Subcutaneous abdominal adipose tissue (tissue), 5 donors: ENCODE results near the gene GABPA.
"Not testable (repeated sequence)": the region's sequence is repeated elsewhere in the genome, so short reads cannot be mapped to it uniquely, and the experiment has no call there.

Source experiments
- H3K27ac ChIP-seq: one replicate; pipeline ENCODE4 v1.7.0; 2013; ENCODE audit warnings: low read depth, mild to moderate bottlenecking, inconsistent platforms, low read length, moderate library complexity
- H3K27me3 ChIP-seq, 5 donors: one replicate each; pipeline ENCODE4 v1.7.0; 2013; ENCODE audit warnings: low read length in 5 of 5, inconsistent platforms in 1 of 5; ENCODE audit not compliant: control insufficient read depth in 5 of 5, insufficient read depth in 4 of 5
- H3K36me3 ChIP-seq, 5 donors: one replicate each; pipeline ENCODE4 v1.7.0; 2013; ENCODE audit warnings: low read length in 5 of 5; ENCODE audit not compliant: control insufficient read depth in 5 of 5, insufficient read depth in 5 of 5
- H3K4me1 ChIP-seq, 5 donors: one replicate each; pipeline ENCODE4 v1.7.0; 2013; ENCODE audit warnings: low read length in 5 of 5, mild to moderate bottlenecking in 3 of 5, moderate library complexity in 1 of 5; ENCODE audit not compliant: control insufficient read depth in 5 of 5, insufficient read depth in 5 of 5
- H3K4me3 ChIP-seq, 5 donors: one replicate each; pipeline ENCODE4 v1.7.0; 2013; ENCODE audit warnings: low read length in 5 of 5, low read depth in 1 of 5
- H3K9ac ChIP-seq, 5 donors: one replicate each; pipeline ENCODE4 v1.7.0; 2013; ENCODE audit warnings: low read length in 5 of 5, mild to moderate bottlenecking in 4 of 5, moderate library complexity in 3 of 5
- H3K9me3 ChIP-seq, 5 donors: one replicate each; pipeline ENCODE4 v1.7.0; 2013; ENCODE audit warnings: low read length in 5 of 5; ENCODE audit not compliant: control insufficient read depth in 5 of 5
- donor health status: healthy.
- donor health status: healthy.
- donor health status: healthy.
- donor health status: healthy.
- donor health status: healthy.

GABPA gene

DNA sequence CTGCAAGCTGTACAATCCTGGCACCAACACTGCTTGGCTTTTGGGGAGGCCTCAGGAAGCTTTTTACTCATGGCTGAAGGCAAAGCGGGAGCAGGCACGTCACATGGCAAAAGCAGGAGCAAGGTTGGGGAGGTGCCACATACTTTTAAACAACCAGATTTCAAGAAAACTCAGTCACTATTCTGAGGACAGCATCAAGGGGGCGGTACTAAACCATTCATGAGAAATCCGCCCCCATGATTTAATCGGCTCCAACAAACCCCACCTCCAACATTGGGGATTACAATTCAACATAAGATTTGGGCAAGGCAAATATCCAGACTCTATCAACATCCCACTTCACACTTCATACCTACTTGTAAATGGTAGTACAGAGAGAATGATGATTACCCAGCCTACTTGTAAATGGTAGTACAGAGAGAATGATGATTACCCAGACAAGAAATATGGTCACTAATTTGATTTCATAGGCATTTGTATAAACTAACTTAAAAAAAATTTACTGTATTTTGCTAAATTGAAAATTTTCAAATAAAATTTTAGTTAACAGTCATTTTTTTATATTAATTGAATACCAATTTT, 25.0 kb upstream of the GABPA start:
- Histone ChIP-seq H3K27me3 (no peaks in the 10 kb centered on the region), H3K36me3 (peaks cover 0 to 18% (median 6%) of the 10 kb centered on the region in 5 donors), H3K9ac (no peak overlapping the region), H3K27ac (no peak overlapping the region), H3K4me3 (no peak overlapping the region), H3K9me3 (no peaks in the 10 kb centered on the region), H3K4me1 (no peaks in the 10 kb centered on the region)

DNA sequence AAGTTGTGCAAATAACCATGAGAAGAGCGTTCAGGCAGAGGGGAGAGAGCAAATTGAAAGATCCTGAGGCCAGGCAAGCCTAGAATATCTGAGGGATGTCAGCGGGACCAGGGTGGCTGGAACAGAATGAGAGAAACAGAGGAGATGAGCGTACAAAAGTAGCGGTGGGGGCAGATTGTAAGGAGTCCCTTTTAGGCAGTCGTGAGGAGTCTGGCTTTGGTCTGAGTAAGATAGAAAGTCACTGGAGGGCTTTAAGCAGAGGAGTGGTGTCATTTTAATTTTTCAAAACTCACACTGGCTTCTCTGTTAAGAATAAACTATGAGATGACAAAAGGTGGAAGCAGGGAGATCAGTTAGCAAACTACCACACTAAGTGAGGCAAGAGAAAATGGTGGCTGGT, 24.2 kb upstream of the GABPA start:
- Histone ChIP-seq H3K4me3 (no peak overlapping the region), H3K36me3 (peaks cover 3 to 26% (median 12%) of the 10 kb centered on the region in 5 donors), H3K9me3 (no peaks in the 10 kb centered on the region), H3K9ac (no peak overlapping the region), H3K27ac (no peak overlapping the region), H3K4me1 (peaks cover 0 to 3% (median 0%) of the 10 kb centered on the region in 5 donors), H3K27me3 (no peaks in the 10 kb centered on the region)

DNA sequence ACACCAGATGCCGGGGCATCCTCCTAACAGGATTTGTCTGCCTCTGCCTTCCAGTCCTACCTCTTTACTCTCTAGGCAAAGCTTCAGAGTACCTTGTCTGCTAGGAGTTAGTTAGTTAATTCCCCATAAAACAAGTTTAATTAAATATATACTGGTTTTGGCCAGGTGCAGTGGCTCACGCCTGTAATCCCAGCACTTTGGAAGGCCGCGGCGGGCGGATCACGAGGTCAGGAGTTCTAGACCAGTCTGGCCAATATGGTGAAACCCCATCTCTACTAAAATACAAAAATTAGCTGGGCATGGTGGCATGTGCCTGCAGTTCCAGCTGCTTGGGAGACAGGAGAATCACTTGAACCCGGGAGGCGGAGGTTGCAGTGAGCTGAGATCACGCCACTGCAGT, 20.7 kb upstream of the GABPA start:
- H3K27me3 ChIP-seq, H3K27ac ChIP-seq, H3K4me3 ChIP-seq, H3K9me3 ChIP-seq, H3K9ac ChIP-seq: not testable (repeated sequence)
- Histone ChIP-seq H3K4me1 (peaks cover 0 to 17% (median 10%) of the 10 kb centered on the region in 5 donors), H3K36me3 (peaks cover 3 to 31% (median 15%) of the 10 kb centered on the region in 5 donors)

DNA sequence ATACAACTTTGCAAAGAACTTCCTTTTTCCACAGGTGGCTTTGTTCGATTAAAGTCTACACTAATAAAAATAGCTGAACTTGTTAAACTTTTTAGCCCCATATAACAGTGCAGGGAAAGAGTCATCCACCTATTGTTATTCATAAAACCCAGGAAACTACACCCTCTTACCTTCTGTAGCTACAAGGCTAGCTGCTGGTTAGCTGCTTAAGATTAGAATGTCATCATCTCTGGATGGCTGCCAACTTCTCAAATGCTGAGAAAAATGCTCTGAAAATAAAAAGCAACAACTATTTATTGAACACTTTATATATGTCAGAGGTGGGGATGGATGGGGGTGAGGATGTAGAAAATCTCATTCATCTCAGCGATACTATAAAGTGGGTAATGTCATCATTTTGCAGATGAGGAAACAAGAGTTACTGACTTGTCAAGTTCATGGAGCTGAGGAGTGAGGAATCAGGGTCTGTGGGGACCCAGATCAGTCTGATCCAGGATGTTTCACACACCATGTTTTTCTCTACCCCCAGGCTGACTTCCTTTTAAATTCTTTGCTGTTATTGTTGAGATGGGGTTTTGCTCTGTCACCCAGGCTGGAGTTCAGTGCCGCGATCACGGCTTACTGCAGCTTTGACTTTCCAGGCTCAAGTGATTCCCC, 17.2 kb upstream of the GABPA start:
- H3K4me1 ChIP-seq = peaks cover 0 to 17% (median 10%) of the 10 kb centered on the region in 5 donors
- no peak overlapping the region for H3K9ac ChIP-seq
- no peaks in the 10 kb centered on the region for H3K9me3 ChIP-seq
- peak overlapping the region; percentile 55 for H3K27ac ChIP-seq
- H3K27me3 ChIP-seq = no peaks in the 10 kb centered on the region
- no peak overlapping the region for H3K4me3 ChIP-seq
- peaks cover 9 to 37% (median 27%) of the 10 kb centered on the region in 5 donors for H3K36me3 ChIP-seq

DNA sequence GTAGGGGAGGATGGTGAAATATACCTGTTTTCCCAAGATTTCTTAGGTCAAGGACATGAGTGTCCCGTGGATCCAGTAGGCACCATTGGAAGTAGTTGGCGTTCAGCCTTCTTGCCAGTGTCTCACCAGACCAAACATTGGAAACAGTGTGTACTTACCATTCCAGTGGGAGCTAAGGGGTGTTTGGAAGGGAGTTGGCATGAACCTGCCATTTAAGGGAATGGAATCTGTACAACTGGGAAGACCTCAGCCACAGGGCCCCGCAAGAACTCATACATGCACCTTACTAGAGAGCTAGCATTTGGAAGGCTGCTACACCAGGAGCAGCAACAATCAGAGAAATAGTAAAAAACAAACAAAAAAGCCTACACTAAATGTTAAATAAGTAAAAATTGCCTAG, 12.8 kb upstream of the GABPA start:
- H3K4me1 ChIP-seq = peaks cover 0 to 7% (median 4%) of the 10 kb centered on the region in 5 donors
- H3K9me3 ChIP-seq = no peaks in the 10 kb centered on the region
- H3K27ac ChIP-seq = no peak overlapping the region
- H3K36me3 ChIP-seq = peaks cover 38 to 58% (median 49%) of the 10 kb centered on the region in 5 donors
- H3K27me3 ChIP-seq = no peaks in the 10 kb centered on the region
- no peak overlapping the region for H3K4me3 ChIP-seq
- no peak overlapping the region for H3K9ac ChIP-seq

DNA sequence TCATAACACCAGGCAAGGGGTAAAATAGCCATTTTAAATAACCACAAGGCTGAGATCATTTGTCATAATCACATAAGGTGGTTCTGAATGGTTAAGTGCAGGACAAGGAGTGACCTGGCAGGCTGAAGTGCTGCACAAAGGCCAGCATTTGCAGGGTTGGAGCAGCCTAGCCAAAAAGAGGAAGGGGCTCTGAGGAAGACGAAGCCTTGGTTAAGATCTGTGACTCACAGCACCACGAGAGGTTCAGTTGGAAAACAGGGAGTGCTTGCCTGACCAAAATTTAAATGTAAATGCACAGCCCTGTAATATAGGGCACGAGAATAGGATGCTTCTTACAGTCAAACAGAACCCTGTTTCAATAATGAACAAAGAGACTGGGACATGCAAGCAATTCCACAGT, 12.1 kb upstream of the GABPA start:
- no peaks in the 10 kb centered on the region for H3K9me3 ChIP-seq
- H3K9ac ChIP-seq = no peak overlapping the region
- peaks cover 0 to 4% (median 3%) of the 10 kb centered on the region in 5 donors for H3K4me1 ChIP-seq
- H3K36me3 ChIP-seq = peaks cover 44 to 64% (median 55%) of the 10 kb centered on the region in 5 donors
- no peaks in the 10 kb centered on the region for H3K27me3 ChIP-seq
- no peak overlapping the region for H3K27ac ChIP-seq
- H3K4me3 ChIP-seq = no peak overlapping the region

DNA sequence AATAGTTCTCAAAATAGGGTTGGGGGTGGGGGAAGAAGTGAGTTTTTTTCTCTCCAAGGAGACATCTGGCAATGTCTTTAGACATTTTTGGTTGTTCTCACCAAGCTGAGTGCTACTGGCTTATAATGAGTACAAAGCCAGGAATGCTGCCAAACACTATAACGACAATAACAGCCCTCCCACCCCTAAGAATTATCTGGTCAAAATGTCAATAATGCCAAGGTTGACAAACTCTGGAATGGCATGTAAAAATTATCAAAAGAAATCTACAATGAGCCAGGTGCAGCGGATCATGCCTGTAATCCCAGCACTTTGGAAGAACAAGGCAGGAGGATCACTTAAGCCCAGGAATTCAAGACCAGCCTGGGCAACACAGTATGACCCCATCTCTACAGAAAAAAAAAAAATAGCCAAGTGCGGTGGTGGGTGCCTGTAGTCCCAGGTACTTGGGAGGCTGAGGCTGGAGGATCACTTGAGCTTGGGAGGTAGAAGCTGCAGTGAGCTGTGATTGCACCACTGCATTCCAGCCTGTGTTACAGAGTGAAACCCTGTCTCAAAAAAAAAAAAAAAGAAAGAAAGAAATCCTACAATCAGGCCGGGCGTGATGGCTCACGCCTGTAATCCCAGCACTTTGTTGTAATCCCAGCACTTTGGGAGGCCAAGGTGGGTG, 2.5 kb upstream of the GABPA start:
- peak overlapping the region; percentile 99 for H3K27ac ChIP-seq

DNA sequence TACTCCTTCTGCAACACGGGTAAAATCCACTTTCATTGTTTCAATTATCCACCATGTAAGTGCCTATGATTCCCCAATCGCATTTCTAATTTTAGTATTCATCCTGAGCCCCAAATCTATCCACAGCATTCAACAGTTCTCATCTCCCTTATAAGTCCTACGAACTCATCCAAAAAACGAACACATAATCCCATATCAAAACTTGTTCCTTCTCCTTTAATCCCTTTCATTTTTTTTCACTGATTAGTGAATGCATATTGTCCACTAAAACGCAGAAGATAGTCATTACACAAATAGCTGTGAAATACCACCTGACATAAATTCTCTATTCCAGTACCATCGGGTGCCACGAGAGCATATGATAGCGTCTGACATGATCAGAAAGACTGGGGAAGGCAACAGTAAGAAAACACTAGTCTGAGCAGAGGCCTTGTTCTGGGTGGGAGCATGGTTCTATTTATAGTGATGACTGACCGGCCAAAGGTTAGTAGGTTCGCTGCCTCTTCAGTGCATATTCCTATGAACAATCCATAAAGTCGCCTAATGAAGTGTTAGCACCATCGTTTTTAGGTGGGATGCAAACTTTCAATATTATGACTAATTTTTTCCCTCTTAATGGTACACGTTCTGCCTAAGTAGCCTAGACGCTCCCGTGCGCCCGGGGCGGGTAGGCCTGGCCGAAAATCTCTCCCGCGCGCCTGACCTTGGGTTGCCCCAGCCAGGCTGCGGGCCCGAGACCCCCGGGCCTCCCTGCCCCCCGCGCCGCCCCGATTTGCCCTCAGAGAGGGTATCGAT, 716 bp upstream of the GABPA start:
- Histone ChIP-seq H3K9me3 (no peaks in the 10 kb centered on the region), H3K4me3 (peak overlapping the region; percentile 81 to 96 (median 96)), H3K36me3 (peaks cover 2 to 11% (median 3%) of the 10 kb centered on the region in 5 donors), H3K27me3 (no peaks in the 10 kb centered on the region), H3K27ac (peak overlapping the region; percentile 99), H3K4me1 (peaks cover 0 to 68% (median 51%) of the 10 kb centered on the region in 5 donors), H3K9ac (peak overlapping the region; percentile 92 to 99 (median 97))

More for the DNA sequence above, 2.5 kb upstream of the GABPA start:
- H3K9me3 ChIP-seq = no peaks in the 10 kb centered on the region
- no peak overlapping the region for H3K9ac ChIP-seq
- H3K4me3 ChIP-seq = peak overlapping the region in 2 of 5 donors; percentile 1 to 33
- no peaks in the 10 kb centered on the region for H3K27me3 ChIP-seq
- H3K36me3 ChIP-seq = peaks cover 20 to 29% (median 20%) of the 10 kb centered on the region in 5 donors
- peaks cover 0 to 56% (median 49%) of the 10 kb centered on the region in 5 donors for H3K4me1 ChIP-seq

DNA sequence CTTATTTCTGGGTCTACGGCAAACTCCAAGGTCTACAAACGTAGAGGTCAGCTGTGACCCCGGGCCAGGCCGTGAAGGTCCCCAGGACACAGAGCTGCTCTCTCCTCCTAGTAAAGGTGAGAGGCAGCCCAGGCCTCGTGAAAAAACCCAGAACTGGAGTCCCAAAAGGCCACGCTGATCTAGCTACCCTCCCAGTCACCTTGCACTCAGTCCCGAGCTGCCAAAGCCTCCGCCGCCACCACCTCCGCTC, 193 bp upstream of the GABPA start:
- Histone ChIP-seq H3K27me3 (no peaks in the 10 kb centered on the region), H3K36me3 (peaks cover 0 to 5% (median 0%) of the 10 kb centered on the region in 5 donors), H3K27ac (peak overlapping the region; percentile 99), H3K4me1 (peaks cover 0 to 68% (median 51%) of the 10 kb centered on the region in 5 donors), H3K4me3 (peak overlapping the region; percentile 81 to 96 (median 96)), H3K9ac (peak overlapping the region; percentile 92 to 99 (median 97)), H3K9me3 (no peaks in the 10 kb centered on the region)
